Activated T-helper 9 cell treated with anti-CD3 and anti-CD28 coated beads, Interleukin-2, amount 50 U/mL, for 16 hours (primary cell): ENCODE data around the gene NME7.
"Not testable (repeated sequence)": the region's sequence is repeated elsewhere in the genome, so short reads cannot be mapped to it uniquely, and the experiment has no call there.

Source experiments
- DNase-seq: peaks from one replicate; pipeline ENCODE4 v3.0.0-alpha.2; 2020; ENCODE audit warnings: low read depth

The NME7 gene

GRCh38 chr1:169217636-169218035 is 150.0 kb downstream of the NME7 start:
- no peak for DNase-seq

DNA sequence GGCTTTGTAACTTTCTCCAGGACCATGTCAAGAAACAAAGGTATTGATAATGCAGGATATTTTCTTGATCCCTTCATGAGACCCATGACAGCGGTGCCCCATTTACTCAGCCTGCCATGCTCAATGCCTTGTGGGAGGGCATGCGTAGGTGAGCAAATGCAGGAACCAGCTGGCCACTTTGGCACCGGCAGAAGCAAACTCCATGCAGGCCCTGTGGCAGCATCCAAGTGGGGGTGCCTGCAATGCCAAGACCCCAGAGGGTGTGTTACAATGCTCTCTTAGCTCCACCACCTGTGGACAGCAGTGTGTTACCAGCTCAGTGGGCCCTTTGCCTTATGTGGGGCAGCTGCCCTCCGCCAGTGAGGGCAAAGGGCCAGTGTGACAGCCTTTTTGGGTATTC is 153.0 kb downstream of the NME7 start:
- no peak for DNase-seq

DNA sequence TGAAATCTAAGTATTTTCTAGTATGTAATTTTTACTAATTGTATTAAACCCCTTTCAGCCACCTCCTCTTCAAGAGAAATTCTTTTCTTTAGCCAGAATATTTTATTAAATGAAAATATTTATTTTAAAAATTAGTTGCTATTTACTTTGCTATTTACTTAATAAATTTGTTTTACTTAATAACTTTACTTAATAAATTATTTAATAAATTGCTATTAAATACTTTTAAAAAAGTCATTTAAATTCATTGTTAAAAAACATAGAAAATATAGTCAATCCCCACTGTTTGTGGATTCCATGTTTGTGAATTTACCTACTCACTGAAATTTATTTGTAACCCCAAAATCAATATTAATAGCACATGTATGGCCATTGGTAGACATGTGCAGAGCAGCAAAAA is 155.5 kb downstream of the NME7 start:
- no peak for DNase-seq

GRCh38 chr1:169207797-169208520 is 159.6 kb downstream of the NME7 start:
- DNase-seq: no peak

GRCh38 chr1:169204157-169204556 is 163.4 kb downstream of the NME7 start:
- DNase-seq: no peak

DNA sequence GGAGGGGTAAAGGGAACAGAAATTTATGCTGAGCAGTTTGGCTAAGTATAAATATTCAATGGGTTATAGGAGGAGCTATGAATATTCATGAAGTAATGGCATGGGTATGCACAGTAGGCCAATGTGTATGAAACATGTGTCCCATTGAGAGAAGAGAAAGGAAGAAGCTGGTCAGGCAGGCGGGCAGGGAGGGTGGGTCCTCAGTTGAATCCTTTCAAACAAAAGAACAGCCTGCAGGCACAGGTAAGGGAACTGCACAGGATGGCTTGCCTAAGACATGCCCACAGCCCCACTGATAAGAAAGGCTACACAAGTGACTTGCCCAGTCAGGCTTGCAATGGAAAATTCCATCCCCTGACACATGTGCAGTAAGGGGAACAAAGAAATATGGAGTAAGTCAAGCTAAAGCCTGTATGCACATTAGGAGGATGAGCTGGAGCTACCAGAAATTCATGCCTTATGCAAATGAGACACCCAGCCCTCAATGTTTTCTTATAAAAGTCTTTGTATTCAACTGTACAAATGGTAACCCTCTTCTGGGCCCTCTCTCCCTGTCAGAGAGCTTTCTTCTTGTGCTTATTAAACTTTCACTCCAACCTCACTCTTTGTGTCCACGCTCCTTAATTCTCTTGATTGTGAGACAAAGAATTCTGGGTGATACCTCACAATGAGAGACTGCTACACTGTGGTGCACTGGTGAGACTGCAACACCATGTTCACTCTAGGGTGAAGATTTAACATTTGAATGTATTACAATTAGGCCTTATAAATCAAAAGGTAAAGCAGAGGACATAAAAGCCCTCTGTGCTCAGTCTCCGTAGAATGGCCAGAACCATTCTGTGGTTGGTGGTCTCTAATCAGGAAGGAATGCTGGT is 164.6 kb downstream of the NME7 start:
- no peak for DNase-seq

- DNase-seq: no peak
Observed at GRCh38 chr1:169201084-169201619, 166.4 kb downstream of the NME7 start.

DNA sequence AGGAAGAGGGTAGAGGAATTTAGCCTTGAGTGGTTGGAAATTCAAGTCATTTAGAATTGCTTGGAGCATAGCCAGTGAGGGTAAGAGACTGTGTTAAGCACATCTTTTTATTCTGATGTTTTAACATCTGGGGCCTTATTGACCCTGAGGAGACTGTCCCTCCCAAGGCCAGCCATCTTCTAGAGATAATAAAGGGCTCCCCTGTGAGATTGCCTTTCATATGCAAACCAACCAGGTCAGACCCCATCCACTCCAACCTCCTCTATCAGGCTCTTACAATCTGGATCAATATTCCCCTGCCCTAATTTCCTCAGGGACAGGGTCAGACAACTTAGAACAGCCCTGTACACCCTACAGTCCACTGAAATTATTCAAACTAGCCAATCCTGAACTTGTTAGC is 167.3 kb downstream of the NME7 start:
- DNase-seq: no peak

DNA sequence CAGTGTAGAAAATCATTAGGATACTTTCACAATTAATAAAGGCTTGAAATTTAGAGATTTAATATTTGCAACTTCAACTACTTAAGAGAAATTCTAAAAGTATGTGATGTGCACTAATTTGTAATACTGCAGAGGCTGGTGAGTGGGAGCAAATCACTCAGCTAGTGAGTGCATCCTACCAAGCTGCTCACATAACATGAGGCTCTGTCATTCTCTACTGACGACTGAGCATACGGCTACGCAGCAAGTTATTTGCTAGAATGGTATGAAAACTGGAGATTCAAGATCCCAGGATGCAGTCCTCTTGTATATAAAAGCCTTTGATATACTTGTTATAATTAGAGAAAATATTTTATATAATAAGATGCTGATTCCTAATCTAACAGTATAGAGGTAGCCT is 171.0 kb downstream of the NME7 start:
- DNase-seq: no peak

- no peak for DNase-seq
Observed at GRCh38 chr1:169196161-169196560, 171.4 kb downstream of the NME7 start.

- DNase-seq: no peak
Observed at GRCh38 chr1:169193191-169193850, 174.3 kb downstream of the NME7 start.

GRCh38 chr1:169186106-169186505 is 181.5 kb downstream of the NME7 start:
- DNase-seq: no peak

DNA sequence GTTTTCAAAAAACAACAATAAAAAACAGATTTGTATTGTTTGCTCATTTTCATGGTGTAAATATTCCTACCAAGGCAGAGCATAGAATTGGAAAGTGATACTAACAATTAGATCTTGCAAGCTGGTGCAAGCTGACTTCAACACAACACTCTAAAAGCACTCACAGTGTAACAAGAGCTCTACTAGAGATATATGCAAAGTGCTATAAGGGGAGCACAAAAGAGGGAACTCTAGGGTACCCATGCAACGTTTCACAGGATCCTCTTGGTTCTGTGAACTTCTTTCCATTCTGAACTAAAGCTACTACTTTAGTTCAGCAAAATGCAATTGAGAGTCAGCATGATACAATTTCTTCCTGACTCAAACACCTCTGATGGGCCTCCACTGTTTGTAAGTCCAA is 182.8 kb downstream of the NME7 start:
- DNase-seq: no peak

DNA sequence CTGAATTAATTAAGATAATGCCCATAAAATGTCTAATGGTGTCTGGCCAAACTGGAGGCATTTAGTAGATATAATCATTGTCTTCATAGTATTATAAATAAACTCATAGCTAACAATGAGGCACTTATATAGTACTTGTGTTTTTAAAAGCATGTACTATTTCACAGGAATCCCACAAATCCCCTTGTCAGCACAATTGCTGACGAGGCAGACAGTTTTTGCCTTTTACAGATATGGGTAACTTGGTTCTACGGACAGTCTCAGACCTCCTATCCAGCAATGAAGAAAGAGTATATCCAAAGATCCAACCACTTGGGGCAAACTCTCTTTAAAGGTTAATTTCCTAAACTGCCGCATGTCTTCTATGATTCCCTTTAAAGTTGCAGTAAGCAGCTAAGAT is 187.4 kb downstream of the NME7 start:
- DNase-seq: no peak

DNA sequence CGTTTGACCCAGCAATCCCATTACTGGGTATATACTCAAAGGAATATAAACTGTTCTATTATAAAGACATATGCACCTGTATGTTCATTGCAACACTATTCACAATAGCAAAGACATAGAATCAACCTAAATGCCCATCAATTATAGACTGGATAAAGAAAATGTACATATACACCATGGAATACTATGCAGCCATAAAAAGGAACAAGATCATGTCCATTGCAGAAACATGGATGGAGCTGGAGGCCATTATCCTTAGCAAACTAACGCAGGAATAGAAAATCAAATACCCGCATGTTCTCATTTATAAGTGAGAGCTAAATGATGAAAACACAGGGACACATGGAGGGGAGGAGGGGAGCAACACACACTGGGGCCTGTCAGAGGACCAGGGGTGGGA is 188.2 kb downstream of the NME7 start:
- not testable (repeated sequence) for DNase-seq

DNA sequence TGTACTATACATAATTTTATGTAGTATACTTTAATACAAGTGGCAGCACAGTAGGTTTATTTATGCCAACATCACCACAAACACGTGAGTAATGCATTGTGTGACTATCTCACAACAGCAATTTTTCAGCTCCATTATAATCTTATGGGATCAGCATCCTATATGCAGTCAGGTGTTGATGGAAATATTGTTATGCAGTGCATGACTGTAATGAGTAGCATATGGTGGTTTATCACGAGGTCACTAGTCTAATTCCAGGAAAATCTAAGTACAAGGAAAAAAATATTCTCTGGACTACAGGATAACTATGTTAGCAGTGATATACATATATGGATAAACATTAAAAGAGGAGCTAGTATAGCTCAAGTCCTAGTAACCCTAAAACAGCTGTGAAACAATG is 192.1 kb downstream of the NME7 start:
- no peak for DNase-seq

DNA sequence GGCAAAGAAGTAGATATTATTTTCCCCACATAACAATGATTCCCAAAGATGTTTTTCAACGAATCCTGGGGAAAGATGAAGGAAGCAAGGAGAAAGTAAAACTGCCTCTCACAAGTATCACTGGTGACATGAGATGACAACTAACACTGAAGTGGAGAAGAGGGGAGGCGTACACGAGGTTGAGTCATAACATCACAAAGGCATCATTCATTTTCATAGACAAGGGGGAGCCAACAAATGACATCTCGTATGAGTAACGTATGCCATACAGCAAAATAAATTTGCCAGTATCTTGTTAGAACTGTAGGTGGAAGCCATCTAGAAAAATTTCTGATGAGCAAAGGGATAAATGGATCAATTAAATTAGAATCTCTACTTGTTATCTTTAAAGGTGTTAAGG is 204.5 kb downstream of the NME7 start:
- no peak for DNase-seq

DNA sequence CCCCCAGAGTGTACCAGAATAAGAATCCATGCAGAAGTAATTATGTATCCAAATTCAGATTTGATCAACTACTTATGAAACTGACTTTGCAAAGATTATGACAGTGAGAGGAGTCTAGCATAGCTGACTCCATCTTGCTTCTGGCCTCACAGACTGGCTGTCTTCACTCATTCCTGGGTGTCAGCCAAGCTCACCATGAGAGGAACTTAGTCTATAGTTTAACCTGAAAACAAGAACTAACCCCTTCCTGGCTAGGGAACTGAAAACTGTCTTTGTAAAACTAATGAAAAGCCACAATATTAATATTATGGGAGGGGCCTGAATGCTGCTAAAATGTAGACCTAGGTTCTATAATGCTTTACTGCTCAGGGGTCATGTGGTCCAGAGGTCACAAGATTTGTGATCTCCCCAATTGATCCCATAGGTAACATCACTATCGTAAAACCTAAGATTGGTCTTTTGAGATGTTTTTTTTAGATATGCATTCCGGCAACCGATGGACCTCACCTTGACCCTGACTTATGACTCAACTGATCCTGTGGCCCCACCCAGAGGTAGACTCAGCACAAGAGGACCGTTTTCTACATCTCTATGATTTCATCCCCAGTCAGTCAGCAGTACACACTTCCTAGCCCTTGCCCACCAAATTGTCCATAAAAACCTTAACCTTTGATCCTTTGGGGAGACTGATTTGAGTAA is 206.0 kb downstream of the NME7 start:
- DNase-seq: no peak

GRCh38 chr1:169160845-169161495 is 206.6 kb downstream of the NME7 start:
- DNase-seq: no peak

- no peak for DNase-seq
Observed at GRCh38 chr1:169156580-169156979, 211.0 kb downstream of the NME7 start.

- DNase-seq: no peak
Observed at GRCh38 chr1:169155675-169156074, 211.9 kb downstream of the NME7 start.
